ENCODE data around the gene ECI2. TPM values are rescaled to one million over a fixed set of nuclear protein-coding genes. Genes with fewer than 3 reads are reported as not detected.

ECI2 gene
- total and polyA plus RNA-seq, 2 experiments from 2014 or later = 63.7 to 102 TPM

DNA sequence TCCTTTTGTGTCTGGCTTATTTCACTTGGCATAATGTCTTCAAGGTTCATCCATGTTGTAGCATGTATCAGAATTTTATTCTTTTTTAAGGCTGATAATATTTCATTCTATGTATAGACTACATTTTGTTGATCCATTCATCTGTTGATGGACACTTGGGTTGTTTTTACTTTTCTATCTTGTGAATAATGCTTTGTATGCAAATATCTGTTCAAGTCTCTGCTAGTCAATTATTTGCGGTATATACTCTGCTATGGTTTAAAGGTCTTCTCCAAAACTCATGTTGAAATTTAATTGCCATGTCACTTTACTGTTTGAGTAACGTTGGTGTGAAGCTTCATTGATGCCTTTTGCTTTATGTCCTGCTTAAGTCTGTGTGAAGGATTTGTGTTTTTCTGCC is 27.5 kb downstream of the ECI2 start (continued):
- TF ChIP-seq, protein P1, sequence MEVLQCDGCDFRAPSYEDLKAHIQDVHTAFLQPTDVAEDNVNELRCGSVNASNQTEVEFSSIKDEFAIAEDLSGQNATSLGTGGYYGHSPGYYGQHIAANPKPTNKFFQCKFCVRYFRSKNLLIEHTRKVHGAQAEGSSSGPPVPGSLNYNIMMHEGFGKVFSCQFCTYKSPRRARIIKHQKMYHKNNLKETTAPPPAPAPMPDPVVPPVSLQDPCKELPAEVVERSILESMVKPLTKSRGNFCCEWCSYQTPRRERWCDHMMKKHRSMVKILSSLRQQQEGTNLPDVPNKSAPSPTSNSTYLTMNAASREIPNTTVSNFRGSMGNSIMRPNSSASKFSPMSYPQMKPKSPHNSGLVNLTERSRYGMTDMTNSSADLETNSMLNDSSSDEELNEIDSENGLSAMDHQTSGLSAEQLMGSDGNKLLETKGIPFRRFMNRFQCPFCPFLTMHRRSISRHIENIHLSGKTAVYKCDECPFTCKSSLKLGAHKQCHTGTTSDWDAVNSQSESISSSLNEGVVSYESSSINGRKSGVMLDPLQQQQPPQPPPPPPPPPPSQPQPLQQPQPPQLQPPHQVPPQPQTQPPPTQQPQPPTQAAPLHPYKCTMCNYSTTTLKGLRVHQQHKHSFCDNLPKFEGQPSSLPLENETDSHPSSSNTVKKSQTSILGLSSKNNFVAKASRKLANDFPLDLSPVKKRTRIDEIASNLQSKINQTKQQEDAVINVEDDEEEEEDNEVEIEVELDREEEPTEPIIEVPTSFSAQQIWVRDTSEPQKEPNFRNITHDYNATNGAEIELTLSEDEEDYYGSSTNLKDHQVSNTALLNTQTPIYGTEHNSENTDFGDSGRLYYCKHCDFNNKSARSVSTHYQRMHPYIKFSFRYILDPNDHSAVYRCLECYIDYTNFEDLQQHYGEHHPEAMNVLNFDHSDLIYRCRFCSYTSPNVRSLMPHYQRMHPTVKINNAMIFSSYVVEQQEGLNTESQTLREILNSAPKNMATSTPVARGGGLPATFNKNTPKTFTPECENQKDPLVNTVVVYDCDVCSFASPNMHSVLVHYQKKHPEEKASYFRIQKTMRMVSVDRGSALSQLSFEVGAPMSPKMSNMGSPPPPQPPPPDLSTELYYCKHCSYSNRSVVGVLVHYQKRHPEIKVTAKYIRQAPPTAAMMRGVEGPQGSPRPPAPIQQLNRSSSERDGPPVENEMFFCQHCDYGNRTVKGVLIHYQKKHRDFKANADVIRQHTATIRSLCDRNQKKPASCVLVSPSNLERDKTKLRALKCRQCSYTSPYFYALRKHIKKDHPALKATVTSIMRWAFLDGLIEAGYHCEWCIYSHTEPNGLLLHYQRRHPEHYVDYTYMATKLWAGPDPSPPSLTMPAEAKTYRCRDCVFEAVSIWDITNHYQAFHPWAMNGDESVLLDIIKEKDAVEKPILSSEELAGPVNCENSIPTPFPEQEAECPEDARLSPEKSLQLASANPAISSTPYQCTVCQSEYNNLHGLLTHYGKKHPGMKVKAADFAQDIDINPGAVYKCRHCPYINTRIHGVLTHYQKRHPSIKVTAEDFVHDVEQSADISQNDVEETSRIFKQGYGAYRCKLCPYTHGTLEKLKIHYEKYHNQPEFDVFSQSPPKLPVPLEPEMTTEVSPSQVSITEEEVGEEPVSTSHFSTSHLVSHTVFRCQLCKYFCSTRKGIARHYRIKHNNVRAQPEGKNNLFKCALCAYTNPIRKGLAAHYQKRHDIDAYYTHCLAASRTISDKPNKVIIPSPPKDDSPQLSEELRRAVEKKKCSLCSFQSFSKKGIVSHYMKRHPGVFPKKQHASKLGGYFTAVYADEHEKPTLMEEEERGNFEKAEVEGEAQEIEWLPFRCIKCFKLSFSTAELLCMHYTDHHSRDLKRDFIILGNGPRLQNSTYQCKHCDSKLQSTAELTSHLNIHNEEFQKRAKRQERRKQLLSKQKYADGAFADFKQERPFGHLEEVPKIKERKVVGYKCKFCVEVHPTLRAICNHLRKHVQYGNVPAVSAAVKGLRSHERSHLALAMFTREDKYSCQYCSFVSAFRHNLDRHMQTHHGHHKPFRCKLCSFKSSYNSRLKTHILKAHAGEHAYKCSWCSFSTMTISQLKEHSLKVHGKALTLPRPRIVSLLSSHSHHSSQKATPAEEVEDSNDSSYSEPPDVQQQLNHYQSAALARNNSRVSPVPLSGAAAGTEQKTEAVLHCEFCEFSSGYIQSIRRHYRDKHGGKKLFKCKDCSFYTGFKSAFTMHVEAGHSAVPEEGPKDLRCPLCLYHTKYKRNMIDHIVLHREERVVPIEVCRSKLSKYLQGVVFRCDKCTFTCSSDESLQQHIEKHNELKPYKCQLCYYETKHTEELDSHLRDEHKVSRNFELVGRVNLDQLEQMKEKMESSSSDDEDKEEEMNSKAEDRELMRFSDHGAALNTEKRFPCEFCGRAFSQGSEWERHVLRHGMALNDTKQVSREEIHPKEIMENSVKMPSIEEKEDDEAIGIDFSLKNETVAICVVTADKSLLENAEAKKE (CRISPR knock-in tag; IDR thresholded peaks at IDR 0.05) = no peak

DNA sequence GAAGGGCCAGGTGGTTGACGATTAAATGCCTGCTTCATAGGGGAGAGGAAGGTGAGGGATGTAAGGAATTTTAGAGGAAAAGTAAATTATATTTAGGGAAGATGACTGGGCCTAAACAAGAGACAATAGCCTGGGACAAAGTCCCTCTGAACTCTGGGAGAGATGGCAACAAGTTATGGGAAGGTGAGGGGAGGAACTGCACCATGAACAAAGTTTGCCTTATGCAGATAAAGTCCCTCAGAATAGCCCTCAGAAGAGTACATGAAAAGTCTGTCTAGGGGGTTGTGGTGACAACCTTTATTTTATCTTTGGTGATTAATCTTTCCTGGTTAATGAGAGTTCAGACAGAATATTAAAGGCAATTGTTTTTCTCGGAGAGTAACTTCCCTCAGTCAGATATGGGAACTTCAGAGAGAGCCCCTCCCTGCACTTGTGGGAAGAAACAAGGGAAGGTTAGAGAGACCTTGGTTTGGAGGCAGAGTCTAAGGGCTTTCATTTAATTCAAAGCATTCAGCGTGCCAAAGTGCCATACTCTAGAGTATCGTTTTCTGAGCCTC is 29.3 kb downstream of the ECI2 start:
- H3K27ac ChIP-seq (ENCODE audit: low read depth) = no peak overlapping the region
- no peak overlapping the region for H3K4me3 ChIP-seq
- no peak overlapping the region for H3K4me2 ChIP-seq
- H3K79me2 ChIP-seq (replicated peaks; ENCODE audit: insufficient read depth) = no peaks in the 10 kb centered on the region
- no peaks in the 10 kb centered on the region for H3K36me3 ChIP-seq (ENCODE audit: insufficient read depth)
- H3K9me2 ChIP-seq (ENCODE audit: insufficient read depth) = no peaks in the 10 kb centered on the region
- Mint-ChIP-seq H3K36me3 (ENCODE audit: low read depth) (no peaks in the 10 kb centered on the region), H3K9me3 (no peaks in the 10 kb centered on the region), H3K4me1 (no peaks in the 10 kb centered on the region; the same call in 2 of the 3 replicates), H3K27me3 (ENCODE audit: insufficient read depth, low read depth, poor library complexity) (no peaks in the 10 kb centered on the region), H3K27ac (no peak overlapping the region), H3K4me3 (no peak overlapping the region)
- no peaks in the 10 kb centered on the region for H3K4me1 ChIP-seq (ENCODE audit: insufficient read depth)
- peak; percentile 37 for ATAC-seq
- no peaks in the 10 kb centered on the region for H4K20me1 ChIP-seq (replicated peaks; ENCODE audit: insufficient read depth)
- no peak overlapping the region; the same call in 1 of the 2 replicates for H2AFZ ChIP-seq
- DNase-seq (ENCODE audit: low spot score) = no peak
- no peaks in the 10 kb centered on the region for H3K27me3 ChIP-seq (ENCODE audit: insufficient read depth)
- no peaks in the 10 kb centered on the region for H3F3A ChIP-seq (replicated peaks; ENCODE audit: low read depth)
- TF ChIP-seq ZNF331 (CRISPR knock-in tag; IDR thresholded peaks at IDR 0.05; ENCODE audit: low read depth) (no peak), JUNB (IDR thresholded peaks at IDR 0.05; ENCODE audit: unreplicated experiment) (no peak), NANOG (IDR thresholded peaks at IDR 0.05; ENCODE audit: borderline replicate concordance) (no peak), ZNF114 (CRISPR knock-in tag; IDR thresholded peaks at IDR 0.05) (no peak), POLR2AphosphoS5 (IDR thresholded peaks at IDR 0.05; ENCODE audit: low read depth) (no peak), STAT1 (IDR thresholded peaks at IDR 0.05; ENCODE audit: unreplicated experiment) (no peak)
- TF ChIP-seq, protein P2, sequence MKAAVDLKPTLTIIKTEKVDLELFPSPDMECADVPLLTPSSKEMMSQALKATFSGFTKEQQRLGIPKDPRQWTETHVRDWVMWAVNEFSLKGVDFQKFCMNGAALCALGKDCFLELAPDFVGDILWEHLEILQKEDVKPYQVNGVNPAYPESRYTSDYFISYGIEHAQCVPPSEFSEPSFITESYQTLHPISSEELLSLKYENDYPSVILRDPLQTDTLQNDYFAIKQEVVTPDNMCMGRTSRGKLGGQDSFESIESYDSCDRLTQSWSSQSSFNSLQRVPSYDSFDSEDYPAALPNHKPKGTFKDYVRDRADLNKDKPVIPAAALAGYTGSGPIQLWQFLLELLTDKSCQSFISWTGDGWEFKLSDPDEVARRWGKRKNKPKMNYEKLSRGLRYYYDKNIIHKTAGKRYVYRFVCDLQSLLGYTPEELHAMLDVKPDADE (IDR thresholded peaks at IDR 0.05) = no peak
- TF ChIP-seq, protein P3, sequence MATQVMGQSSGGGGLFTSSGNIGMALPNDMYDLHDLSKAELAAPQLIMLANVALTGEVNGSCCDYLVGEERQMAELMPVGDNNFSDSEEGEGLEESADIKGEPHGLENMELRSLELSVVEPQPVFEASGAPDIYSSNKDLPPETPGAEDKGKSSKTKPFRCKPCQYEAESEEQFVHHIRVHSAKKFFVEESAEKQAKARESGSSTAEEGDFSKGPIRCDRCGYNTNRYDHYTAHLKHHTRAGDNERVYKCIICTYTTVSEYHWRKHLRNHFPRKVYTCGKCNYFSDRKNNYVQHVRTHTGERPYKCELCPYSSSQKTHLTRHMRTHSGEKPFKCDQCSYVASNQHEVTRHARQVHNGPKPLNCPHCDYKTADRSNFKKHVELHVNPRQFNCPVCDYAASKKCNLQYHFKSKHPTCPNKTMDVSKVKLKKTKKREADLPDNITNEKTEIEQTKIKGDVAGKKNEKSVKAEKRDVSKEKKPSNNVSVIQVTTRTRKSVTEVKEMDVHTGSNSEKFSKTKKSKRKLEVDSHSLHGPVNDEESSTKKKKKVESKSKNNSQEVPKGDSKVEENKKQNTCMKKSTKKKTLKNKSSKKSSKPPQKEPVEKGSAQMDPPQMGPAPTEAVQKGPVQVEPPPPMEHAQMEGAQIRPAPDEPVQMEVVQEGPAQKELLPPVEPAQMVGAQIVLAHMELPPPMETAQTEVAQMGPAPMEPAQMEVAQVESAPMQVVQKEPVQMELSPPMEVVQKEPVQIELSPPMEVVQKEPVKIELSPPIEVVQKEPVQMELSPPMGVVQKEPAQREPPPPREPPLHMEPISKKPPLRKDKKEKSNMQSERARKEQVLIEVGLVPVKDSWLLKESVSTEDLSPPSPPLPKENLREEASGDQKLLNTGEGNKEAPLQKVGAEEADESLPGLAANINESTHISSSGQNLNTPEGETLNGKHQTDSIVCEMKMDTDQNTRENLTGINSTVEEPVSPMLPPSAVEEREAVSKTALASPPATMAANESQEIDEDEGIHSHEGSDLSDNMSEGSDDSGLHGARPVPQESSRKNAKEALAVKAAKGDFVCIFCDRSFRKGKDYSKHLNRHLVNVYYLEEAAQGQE (IDR thresholded peaks at IDR 0.05; ENCODE audit: unreplicated experiment) = no peak

All from GM23338 (cell line).